ENCODE data around the gene FAM181A. TPM values are rescaled to one million over a fixed set of nuclear protein-coding genes. Genes with fewer than 3 reads are reported as not detected.
A peak's percentile ranks its signal among the peaks of the same experiment; 100 is the strongest.

The FAM181A gene
- total RNA-seq, result not detected

DNA sequence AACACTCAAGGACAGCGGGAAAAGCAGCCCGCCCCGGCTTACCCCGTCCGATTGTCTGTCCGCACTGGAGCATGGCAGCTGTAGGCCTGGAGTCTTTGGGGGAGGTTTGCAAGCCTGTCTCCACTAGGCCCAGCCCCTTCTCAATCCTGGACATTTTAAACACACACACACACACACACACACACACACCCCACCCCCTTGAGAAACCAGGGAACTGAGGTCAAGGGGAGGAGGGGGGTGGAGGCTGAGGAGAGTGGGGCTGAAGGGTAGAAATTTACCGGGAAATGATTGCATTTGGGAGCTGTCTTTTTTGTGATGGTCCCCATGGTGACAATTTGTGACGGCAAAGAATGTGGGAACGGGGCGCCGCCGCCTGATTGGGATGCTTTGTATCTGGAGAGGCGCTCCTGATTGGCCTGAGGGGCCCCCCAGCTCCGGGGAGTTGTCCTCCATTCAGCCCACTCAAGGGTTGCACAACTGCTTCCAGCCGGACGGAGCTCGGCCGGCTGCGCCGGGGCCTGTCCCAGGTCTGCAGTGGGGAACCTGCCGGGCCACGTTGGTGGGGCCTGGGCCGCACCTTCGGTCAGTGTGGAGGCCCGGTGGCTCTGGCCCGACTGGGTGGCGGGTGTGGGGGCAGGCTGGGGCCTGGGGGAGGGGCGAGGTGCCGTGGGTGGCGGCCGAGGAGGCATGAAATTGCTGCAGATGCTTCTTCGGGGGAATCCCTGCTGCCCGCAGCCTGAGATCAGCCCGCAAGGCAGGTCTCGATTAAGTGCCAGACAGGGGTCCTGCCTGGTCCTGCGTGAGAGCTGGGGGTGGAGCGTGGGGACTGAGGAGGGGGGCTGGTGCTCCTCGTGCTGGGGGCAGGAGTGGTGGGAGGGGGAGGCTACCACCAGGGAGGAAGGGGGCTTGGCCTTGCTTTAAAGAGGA is at the start of gene FAM181A:
TSS of gene FAM181A (plus strand) at position 472 of the 927 bp plus-strand sequence. CDS start 942 bp downstream, outside the sequence.
- DNase-seq (ENCODE audit: low spot score), result no peak

DNA sequence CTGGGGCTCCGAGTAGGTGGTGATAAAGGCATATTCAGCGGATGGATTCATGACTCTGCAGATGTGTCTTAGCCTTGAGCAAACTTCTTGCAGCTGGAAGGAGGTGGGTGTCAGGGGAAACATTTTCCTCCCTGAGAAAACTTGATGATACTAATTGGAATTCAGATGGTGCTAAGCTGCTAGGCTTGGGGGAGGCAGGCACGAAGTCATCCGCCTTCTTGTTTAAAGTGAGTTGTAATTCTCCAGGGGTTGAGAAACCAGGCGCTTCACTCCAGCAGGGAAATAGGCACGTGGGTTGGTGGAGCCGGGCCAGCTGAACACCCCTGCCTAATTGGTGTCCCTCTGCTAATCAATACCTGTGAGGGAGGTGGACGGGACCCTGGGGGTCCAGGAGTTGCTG is 48.9 kb upstream of the FAM181A start:
- no peak for DNase-seq (ENCODE audit: low spot score)

DNA sequence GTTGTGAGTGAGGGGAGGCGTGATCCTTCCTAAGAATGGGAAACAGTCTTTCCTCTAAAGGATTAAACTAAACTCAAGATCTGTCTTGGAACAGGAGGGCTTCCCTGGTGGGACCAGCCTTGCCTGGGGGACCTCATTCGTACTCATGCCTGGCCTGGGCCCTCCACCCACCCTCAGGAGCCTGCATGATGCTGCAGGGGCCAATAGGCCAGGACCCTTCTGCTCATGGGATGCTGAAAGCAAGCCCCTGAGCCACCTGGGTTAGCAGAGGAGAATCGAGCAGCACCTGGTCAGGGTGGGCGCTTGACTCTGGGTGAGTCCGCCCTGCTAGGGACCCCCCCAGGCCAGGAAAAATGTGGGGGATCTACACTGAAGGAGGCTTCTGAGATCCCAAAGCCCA is 48.3 kb upstream of the FAM181A start:
- DNase-seq (ENCODE audit: low spot score), result no peak

DNA sequence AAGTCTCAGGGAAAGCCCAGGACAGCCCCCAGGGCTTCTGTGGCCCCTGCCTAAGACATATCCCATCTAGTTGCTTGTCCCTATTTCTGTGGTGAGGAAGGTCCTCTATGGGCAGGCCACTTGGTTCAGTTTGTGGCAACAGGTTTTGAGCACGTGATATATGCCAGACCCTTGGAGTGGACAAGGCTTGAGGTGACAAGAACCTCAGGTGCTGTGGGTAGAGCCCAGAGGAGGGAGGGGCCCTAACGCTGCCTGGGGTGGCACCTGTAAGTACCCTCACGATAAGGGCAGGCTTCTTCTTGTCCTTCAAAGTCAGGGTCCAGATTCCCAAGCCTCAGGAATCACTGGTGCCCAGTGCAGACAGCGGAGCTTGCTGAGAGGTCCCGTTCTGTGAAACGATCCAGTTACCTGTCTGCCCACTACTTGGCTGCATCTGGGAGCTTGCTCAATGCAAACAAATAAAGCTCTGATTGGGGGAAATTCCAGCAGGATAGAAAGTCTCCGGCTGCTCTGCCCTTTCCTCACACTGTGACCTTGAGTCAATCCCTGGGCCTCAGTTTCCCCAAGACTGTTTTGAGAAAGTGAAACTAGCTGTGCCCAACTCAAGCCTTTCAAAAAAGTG is 47.7 kb upstream of the FAM181A start:
- no peak for DNase-seq (ENCODE audit: low spot score)

DNA sequence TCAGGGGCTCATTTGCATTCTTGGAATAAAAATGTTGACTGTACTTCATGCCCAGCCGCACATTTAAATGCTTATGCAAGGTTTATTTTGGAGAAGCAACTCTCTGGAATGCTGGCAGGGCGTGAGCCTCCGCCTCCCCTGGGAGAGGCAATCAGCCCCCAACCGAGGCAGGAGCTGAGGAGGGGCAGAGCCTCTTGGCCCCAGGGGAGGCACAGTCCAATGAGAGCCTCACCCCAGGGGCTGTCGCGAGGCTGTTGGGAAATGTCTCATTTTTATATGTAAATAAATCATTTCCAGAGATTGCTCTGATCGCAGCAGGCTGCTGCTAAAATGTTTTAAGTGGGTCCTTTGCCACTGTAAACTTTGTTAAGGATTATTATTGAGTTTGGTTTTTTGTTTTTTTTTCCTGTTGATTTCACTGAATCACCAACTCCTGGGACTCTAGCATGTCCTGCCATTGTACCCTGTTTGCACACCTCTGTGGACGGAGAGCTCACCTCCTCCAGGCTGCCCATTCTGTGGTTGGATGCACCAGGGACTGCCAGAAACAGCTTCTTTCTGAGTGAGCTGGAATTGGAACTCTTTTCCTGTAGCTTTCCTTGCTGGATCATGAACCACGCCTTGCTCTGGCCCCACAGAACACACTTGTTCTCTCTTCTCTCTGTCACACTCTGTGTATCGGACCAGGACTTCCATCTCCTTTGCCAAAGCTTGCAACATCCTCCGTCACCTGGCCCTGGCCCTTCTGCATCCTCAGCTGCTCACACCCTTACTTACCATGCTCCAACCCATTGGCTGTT is 46.9 kb upstream of the FAM181A start:
- no peak for DNase-seq (ENCODE audit: low spot score)

DNA sequence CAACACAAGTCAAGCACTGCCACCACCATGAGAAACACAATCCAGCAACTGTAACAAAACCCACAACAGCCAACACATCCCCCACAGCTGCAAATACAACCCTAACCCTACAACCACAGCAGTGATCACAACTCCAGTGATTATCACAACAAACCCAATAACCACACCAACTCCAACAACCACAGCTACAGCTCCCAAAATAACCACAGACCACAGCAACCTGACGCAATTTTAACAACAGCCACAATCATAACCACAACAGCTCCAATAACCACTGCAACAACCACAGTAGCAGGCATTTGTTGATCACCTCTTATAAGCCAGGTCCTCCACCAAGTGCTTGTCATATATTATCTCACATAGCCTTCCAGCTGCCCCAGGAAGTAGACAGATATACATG is 42.2 kb upstream of the FAM181A start:
- no peak for DNase-seq (ENCODE audit: low spot score)

DNA sequence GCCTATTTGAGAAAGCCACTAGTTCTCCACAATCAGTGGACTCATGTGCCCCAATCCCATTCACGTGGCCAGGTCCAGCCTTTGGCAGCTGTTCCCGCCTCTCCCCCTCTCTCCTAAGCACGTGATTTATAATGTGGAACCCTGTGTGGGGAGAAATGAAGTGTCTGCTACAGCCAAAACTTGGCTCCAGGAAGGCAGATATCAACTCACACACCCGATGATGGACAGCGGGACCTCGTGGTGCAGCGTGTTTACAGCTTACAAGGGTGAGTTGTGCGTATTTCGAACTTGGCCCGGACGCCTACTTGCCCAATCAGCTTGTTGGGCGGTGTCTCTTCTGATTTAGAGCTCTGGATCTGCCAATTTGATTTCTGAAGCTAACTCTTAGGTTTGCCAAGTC is 38.1 kb upstream of the FAM181A start:
- no peak for DNase-seq (ENCODE audit: low spot score)

DNA sequence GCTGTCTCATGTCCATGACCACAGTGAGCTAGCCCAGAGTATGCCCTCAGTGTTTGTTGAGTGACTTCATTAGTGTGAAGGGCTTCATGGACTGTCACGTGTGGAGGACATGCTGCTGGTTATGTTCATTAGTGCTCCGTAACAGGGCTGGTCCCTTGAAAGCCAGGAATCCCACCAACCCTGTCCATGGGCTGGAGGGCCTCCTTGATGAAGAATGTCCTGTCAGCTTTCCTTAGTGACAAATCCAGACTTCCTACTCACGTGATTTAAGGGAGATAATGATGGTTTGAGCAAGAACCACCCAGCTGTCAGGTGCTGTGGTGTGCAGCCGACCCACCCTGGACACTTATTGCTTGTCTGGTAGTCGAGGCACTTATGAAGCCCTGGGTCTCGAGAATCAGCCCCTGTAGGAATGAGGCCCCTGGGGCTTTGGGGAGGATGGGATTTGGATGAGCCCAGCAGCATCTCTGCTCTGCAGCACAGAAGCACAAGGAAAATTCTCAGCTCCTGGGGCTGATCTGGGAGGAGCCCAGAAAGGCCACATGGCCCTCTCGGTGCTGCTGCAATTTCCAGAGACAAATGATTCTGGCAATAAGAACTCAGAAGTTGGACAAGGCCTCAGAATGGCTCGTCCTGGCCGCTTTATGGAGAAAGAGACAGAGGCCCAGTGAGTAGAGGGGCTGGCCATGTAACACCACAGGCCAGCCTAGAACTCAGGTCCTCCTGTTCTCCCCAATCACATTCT is 37.2 kb upstream of the FAM181A start:
- no peak for DNase-seq (ENCODE audit: low spot score)

DNA sequence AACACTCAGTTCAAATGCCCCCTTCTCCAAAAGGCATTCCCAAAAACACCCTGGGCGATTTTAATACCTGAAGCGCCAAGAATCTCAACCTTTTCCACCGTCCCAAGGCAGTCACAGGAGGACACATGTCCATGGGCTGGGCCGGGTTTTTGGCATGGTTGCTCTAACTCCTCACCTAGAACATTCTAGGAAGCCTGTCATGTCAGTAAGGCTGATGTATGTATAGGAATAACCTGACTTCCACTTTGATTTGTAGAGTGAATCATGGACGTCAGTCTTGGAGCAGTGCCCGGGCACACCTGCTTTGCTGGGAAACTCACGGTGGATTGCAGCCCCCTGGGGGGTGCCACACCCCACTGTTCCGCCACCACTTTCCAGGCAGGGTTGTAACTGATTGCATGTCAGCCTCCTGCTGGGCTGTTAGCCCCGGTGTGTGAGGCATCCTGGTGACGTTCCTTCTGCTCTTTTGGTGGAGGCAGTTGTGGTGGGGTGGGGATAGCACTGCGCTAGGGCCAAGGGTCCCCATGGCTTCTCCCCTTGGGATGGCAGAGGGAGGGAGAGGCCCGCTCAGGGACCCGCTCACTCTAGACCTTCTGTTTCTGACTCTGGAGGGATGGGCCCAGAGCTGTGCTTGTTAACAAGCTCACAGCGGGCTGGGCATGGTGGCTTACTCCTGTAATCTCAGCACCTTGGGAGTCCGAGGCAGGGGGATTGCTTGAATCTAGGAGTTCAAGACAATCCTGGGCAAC is 35.2 kb upstream of the FAM181A start:
- no peak for DNase-seq (ENCODE audit: low spot score)

DNA sequence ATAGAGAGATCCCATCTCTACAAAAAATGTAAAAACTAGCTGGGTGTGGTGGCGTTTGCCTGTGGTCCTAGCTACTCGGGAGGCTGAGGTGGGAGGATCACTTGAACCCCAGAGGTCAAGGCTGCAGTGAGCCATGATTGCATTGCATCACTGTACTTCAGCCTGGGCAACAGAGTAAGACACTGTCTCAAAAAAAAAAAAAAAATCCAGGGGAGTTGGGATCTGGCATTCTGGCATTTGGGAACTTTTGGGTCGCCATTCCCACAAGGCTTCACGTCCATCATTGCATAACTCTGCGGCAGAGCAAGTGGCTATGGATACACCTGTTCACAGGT is 34.7 kb upstream of the FAM181A start:
- no peak for DNase-seq (ENCODE audit: low spot score)

DNA sequence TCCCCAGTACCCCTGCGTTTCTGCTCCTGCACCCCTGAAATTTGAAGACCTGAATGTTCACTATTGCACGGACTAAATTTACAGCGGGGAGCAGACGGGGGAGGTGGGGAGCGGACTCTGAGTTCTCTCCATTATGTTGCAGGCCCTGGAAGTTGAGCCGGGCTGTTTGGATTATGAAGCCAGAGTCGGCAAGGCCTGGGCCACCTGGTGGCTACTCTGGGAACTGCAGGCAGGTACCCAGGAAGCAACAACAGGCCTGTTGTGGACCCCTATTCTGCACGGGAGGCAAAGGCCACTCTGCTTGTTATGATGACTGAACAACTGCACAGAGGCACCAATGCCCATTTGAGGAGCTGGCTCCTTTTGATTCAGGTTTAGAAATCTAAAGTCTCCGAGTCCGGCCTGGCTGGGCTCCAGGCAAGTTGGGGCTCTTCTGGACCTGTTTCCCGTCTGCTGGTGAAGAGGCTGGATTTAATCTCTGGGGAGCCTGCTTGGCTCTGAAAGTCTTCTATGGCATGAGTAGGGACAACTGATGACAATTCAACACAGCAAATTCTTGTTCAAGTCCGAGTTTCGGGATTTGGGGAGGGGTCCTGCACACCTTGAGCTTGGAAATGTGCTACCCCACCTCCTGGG is 34.1 kb upstream of the FAM181A start:
- peak; percentile 72 for DNase-seq (ENCODE audit: low spot score)

DNA sequence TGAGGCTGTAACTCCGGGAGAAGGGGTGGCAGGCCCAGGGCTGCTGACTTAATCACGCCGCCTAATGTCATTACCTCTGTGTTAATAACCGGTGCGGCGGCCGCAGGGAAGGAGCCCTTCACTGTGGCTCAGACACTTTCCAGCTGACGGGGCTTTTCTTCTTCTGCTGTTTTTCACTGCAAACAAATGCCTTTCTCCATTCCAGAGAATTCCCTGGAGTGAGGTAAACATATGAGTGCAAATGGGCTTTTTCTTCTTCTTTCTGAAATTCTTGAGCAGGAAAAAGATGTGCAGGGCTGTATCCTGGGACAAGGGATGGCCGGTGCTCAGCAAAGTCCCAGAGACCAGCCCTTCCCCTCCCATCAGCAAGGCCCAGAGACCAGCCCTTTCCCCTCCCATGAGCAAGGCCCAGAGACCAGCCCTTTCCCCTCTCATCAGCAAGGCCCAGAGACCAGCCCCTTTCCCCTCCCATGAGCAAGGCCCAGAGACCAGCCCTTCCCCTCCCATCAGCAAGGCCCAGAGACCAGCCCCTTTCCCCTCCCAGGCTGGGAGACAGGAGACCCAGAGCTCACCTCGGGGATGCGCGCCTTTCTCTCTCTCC is 33.4 kb upstream of the FAM181A start:
- no peak for DNase-seq (ENCODE audit: low spot score)

DNA sequence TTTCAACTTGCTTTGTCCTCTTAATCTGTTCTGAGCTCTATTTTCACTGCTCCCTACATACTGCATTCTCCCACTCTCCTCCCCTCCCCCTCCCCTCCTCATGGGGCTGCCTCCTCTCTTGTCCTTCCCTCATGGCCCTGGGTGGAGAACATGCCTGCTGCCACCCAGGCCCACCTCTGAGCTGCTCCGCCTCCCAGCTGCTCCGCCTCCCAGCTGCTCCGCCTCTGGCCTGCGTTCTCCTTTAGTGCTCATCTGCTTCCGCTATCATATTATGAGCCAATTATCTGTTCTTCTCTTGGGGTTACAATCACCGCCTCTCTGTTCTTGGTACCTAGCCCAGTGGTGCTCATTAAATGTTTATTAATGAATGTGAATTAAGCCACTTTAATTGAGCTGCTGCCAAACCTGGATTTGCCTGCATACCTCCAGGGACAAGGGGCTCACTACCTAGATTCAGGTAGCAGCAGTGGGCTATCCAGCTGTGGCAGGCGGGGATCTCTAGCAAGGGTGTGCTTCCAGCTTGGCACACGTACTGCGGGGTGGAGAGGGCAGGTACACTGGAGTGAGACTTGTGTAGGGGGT is 32.0 kb upstream of the FAM181A start:
- DNase-seq (ENCODE audit: low spot score), result no peak

DNA sequence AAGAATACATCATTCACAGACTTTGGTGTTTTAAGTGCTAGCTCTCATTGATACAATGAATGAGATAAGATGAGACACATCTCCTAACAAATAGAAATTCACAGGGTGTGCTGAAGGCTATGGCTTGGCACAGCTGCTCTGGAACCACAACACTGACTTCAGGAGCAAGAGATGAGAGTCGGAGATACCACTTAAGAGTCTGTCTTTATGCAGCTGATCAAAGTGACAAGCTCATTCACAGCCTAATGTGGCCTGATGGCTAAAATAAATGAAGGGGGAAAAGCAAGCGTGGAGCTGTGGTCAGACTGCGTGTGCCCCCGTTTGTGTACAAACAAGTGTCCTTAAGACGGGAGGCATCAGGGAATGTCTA is 29.7 kb upstream of the FAM181A start:
- DNase-seq (ENCODE audit: low spot score), result no peak

DNA sequence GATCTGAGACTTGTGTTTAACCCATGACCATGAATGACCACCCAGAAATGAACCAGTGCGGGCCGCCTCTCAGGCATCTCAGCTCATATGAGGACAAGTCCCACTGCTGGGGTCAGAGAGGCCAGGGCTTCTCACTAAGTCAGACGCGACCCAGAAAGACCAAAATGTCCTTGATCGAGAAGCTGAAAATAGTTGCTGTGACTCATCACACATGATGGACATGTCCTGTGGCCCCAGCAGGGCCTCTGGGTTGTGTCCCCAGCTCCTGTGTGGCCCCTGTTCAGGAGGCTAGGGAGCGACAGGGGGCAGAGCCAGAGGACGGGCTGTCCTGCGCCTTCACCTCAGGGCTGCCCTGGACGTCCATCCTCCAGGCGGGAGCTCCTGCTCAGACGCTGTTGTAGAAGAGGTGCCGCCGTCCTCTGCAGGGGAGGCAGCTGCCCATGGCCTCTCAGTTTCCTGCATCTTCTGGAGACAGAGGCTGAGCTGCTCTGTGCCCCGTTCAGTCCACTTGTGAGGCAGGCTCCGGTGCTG is 29.0 kb upstream of the FAM181A start:
- DNase-seq (ENCODE audit: low spot score), result no peak

DNA sequence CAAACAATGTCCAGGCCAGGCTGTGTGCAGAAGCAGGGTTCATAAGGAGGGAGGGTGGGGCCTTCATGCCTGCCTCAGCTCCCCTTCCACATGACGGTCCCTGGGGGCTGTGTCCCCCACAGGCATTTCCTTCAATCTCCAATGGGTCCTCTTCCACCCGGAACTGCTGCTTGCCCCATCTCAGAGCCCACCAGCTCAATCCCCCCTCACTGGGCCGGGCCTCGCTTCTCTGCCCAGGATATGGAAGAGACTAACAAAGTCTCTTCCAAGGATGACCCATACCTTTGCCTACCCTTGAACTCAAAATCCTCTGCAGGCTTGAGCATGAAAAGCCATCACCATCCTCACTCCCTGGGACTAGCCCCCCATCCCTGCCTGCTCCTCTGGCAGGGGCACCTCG is 28.4 kb upstream of the FAM181A start:
- DNase-seq (ENCODE audit: low spot score), result no peak

DNA sequence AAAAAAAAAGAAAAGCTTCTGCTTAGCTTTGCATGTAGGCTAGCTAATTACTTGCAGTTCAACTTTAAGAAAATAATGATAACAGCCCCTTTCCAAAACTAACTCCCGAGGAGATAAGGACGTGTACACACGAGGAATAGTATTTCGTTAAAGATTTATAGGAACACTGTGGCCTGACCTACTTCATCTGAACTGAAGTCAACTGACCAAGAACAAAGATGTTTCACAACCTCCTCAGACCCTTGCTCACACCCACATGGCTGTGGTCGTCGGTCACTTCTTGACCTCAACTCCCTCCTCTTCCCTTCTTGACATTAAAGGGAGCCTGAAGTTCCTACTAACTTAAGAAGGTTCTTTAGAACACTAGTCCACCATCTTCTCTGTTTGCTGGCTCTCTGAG is 25.3 kb upstream of the FAM181A start:
- DNase-seq (ENCODE audit: low spot score), result no peak

DNA sequence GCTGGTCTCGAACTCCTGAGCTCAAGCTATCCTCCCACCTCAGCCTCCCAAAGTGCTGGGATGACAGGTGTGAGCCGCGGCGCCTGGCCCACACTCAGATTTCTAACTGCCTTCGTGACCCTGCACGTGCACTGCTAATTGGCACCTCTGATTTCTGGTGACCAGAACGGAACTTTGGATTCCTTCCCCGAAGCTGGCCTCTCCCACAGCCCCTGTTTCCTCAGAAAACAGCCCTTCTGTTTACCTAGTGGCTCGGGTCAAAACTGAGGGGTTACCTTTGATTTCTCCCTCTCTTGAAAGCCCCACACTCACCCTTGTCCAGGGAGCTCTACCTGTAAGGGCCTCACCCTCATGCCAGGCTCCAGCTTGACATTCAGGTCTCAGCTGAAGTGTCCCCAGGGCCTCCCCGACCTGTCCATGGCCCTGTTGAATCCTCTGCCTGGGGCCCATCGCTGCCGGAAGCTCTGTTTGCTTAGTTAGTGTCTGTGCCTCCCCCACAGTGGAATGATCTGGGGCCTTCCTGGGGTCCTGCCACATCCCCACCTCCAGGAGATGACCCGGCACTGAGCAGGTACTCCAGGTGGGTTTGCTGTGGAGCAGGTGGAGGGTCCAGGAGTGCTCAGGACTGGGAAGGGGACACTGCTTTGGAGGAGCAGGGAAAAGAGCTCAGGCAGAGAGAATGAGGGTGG is 24.4 kb upstream of the FAM181A start:
- no peak for DNase-seq (ENCODE audit: low spot score)
